ENCODE data around the gene JPH3. TPM values are rescaled to one million over a fixed set of nuclear protein-coding genes. Genes with fewer than 3 reads are reported as not detected.

JPH3 gene
- total RNA-seq, 1 experiment from 2014 or later: 32.7 TPM

GRCh38 chr16:87559945-87560344 lies 42.4 kb upstream of the JPH3 start:
- Histone ChIP-seq H2BK120ac (ENCODE audit: low read depth, low read length, poor library complexity, severe bottlenecking) (no peak overlapping the region), H3K9ac (ENCODE audit: extremely low read depth, insufficient read length, low read length) (no peak overlapping the region), H3K4me2 (ENCODE audit: insufficient read depth, insufficient read length, low read length) (no peak overlapping the region), H3K9me3 (ENCODE audit: control insufficient read depth, low read depth, low read length) (no peaks in the 10 kb centered on the region), H4K20me1 (ENCODE audit: control insufficient read depth, insufficient read depth, insufficient read length) (no peaks in the 10 kb centered on the region), H3K4me1 (ENCODE audit: insufficient read depth, low read length) (no peaks in the 10 kb centered on the region), H2BK12ac (ENCODE audit: insufficient read length, low read depth, low read length) (no peak overlapping the region), H3K79me2 (ENCODE audit: insufficient read depth, low read length) (no peaks in the 10 kb centered on the region), H2BK15ac (ENCODE audit: low read depth, low read length) (no peak overlapping the region), H2AFZ (ENCODE audit: low read length) (no peak overlapping the region), H3K79me1 (ENCODE audit: insufficient read depth, low read depth, low read length, poor library complexity, severe bottlenecking) (no peaks in the 10 kb centered on the region), H3K14ac (ENCODE audit: insufficient read depth, low read length) (no peak overlapping the region), H2BK20ac (ENCODE audit: low read depth, low read length, poor library complexity, severe bottlenecking) (no peak overlapping the region), H3K23me2 (ENCODE audit: insufficient read length, low read depth, low read length, poor library complexity, severe bottlenecking) (no peaks in the 10 kb centered on the region), H4K8ac (replicated peaks; ENCODE audit: insufficient read length, low read depth, low read length) (no peak overlapping the region), H4K91ac (ENCODE audit: insufficient read length, low read depth, low read length) (no peak overlapping the region), H3K27ac (ENCODE audit: insufficient read length, low read depth, low read length) (no peak overlapping the region), H3K27me3 (ENCODE audit: insufficient read depth, low read length) (no peaks in the 10 kb centered on the region), H3T11ph (ENCODE audit: low read length) (no peak overlapping the region), H2AK5ac (ENCODE audit: insufficient read length, low read length) (no peak overlapping the region), H4K5ac (ENCODE audit: insufficient read length, low read depth, low read length) (no peak overlapping the region), H3K56ac (ENCODE audit: insufficient read length, low read depth, low read length) (no peak overlapping the region), H2BK5ac (ENCODE audit: insufficient read length, low read length) (no peak overlapping the region), H3K23ac (ENCODE audit: insufficient read length, low read depth, low read length) (no peak overlapping the region), H3K4ac (ENCODE audit: low read depth, low read length) (no peak overlapping the region), H3K18ac (ENCODE audit: insufficient read length, low read depth, low read length) (no peak overlapping the region)
- H3K9me3 Mint-ChIP-seq: peaks cover 18% of the 10 kb centered on the region in 2 experiments
- no CpG with 5 or more reads among the region's 17 CpGs for WGBS (ENCODE audit: extremely low coverage, insufficient read length, low lambda C conversion rate)
- no peak for DNase-seq
- no peak overlapping the region for H3K4me3 Mint-ChIP-seq
- peaks cover 0 to 9% of the 10 kb centered on the region in 2 experiments; a peak in 2 of 4 replicates for H3K4me1 Mint-ChIP-seq
- H3K27ac Mint-ChIP-seq: no peak overlapping the region
- H3K27me3 Mint-ChIP-seq (ENCODE audit: low read depth): no peaks in the 10 kb centered on the region; the same call in none of the 2 replicates
- peaks cover 0 to 9% (median 6%) of the 10 kb centered on the region in 3 experiments; a peak in 3 of 7 replicates for H3K36me3 Mint-ChIP-seq (ENCODE audit: insufficient read depth in 1 of 3, low read depth in 3 of 3)
- TF ChIP-seq, protein P1, sequence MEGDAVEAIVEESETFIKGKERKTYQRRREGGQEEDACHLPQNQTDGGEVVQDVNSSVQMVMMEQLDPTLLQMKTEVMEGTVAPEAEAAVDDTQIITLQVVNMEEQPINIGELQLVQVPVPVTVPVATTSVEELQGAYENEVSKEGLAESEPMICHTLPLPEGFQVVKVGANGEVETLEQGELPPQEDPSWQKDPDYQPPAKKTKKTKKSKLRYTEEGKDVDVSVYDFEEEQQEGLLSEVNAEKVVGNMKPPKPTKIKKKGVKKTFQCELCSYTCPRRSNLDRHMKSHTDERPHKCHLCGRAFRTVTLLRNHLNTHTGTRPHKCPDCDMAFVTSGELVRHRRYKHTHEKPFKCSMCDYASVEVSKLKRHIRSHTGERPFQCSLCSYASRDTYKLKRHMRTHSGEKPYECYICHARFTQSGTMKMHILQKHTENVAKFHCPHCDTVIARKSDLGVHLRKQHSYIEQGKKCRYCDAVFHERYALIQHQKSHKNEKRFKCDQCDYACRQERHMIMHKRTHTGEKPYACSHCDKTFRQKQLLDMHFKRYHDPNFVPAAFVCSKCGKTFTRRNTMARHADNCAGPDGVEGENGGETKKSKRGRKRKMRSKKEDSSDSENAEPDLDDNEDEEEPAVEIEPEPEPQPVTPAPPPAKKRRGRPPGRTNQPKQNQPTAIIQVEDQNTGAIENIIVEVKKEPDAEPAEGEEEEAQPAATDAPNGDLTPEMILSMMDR (conservative IDR thresholded peaks at IDR 0.05): no peak

All from H9 (cell line).